GM23338 (cell line): ENCODE results near the gene MAP3K8. TPM values are rescaled to one million over a fixed set of nuclear protein-coding genes. Genes with fewer than 3 reads are reported as not detected.

ENCODE experiments used
- ATAC-seq: fragments of 200-7000 bp; cut with Tn5 transposase; 3 replicates; pipeline ENCODE4 v1.9.1; 2020
- DNase-seq: peaks from one replicate; pipeline ENCODE4 v3.0.0-alpha.2; 2015; ENCODE audit warnings: low spot score
- H2AFZ ChIP-seq: fragments of 200-600 bp; sonication (generic); 2 replicates; pipeline ENCODE4 v1.8.0; 2016; ENCODE audit warnings: antibody characterized with exemption, mild to moderate bottlenecking, moderate library complexity
- H3F3A ChIP-seq: fragments of 200-600 bp; sonication (generic); replicated peaks from 2 replicates; pipeline ENCODE4 v1.8.0; 2017; ENCODE audit warnings: antibody characterized with exemption, mixed run types, low read depth
- H3K27ac ChIP-seq: fragments of 200-600 bp; sonication (generic); 2 replicates; pipeline ENCODE4 v1.6.1; 2016; ENCODE audit warnings: low read depth
- H3K27me3 ChIP-seq: fragments of 200-600 bp; sonication (generic); 2 replicates; pipeline ENCODE4 v1.8.0; 2016; ENCODE audit warnings: mild to moderate bottlenecking, mixed run types, moderate library complexity; ENCODE audit not compliant: insufficient read depth
- H3K36me3 ChIP-seq: fragments of 200-600 bp; sonication (generic); 2 replicates; pipeline ENCODE4 v1.8.0; 2016; ENCODE audit warnings: mild to moderate bottlenecking; ENCODE audit not compliant: insufficient read depth
- H3K4me1 ChIP-seq: fragments of 200-600 bp; sonication (generic); 2 replicates; pipeline ENCODE4 v1.8.0; 2016; ENCODE audit warnings: mild to moderate bottlenecking, moderate library complexity; ENCODE audit not compliant: insufficient read depth
- H3K4me2 ChIP-seq: fragments of 200-600 bp; sonication (generic); 2 replicates; pipeline ENCODE4 v1.7.1; 2017; ENCODE audit warnings: mixed run types
- H3K4me3 ChIP-seq: fragments of 200-600 bp; sonication (generic); 2 replicates; pipeline ENCODE4 v1.6.1; 2016; ENCODE audit warnings: mixed run types
- H3K79me2 ChIP-seq: fragments of 200-600 bp; sonication (generic); replicated peaks from 2 replicates; pipeline ENCODE4 v1.8.0; 2017; ENCODE audit warnings: mild to moderate bottlenecking; ENCODE audit not compliant: insufficient read depth
- H3K9me2 ChIP-seq: fragments of 200-600 bp; sonication (generic); 2 replicates; pipeline ENCODE4 v1.8.0; 2017; ENCODE audit not compliant: insufficient read depth
- H4K20me1 ChIP-seq: fragments of 200-600 bp; sonication (generic); replicated peaks from 2 replicates; pipeline ENCODE4 v1.8.0; 2017; ENCODE audit warnings: mild to moderate bottlenecking; ENCODE audit not compliant: insufficient read depth
- H3K27ac Mint-ChIP-seq: 2 replicates; pipeline ENCODE4 v1.8.0; 2020; ENCODE audit warnings: inconsistent platforms, mild to moderate bottlenecking, moderate library complexity, mixed read lengths
- H3K27me3 Mint-ChIP-seq: 3 replicates; pipeline ENCODE4 v1.8.0; 2022; ENCODE audit warnings: low read depth, mild to moderate bottlenecking, moderate library complexity, mixed read lengths, inconsistent platforms; ENCODE audit not compliant: insufficient read depth, poor library complexity
- H3K36me3 Mint-ChIP-seq: 3 replicates; pipeline ENCODE4 v1.8.0; 2021; ENCODE audit warnings: low read depth, mild to moderate bottlenecking, inconsistent platforms, moderate library complexity, mixed read lengths
- H3K4me1 Mint-ChIP-seq: 3 replicates; pipeline ENCODE4 v1.8.0; 2020; ENCODE audit warnings: mild to moderate bottlenecking, inconsistent platforms, mixed read lengths
- H3K4me3 Mint-ChIP-seq: 3 replicates; pipeline ENCODE4 v1.8.0; 2021; ENCODE audit warnings: moderate library complexity, mild to moderate bottlenecking, inconsistent platforms, mixed read lengths
- H3K9me3 Mint-ChIP-seq: 3 replicates; pipeline ENCODE4 v1.8.0; 2020; ENCODE audit warnings: moderate library complexity, mild to moderate bottlenecking, inconsistent platforms, mixed read lengths
- CREB1 ChIP-seq: fragments of 250-450 bp; sonication (Bioruptor Pico); IDR thresholded peaks from 2 replicates; pipeline ENCODE4 v1.5.0; 2020; ENCODE audit warnings: low read depth, mild to moderate bottlenecking, moderate library complexity
- EZH2 ChIP-seq: fragments of 200-600 bp; sonication (generic); IDR thresholded peaks from one replicate; pipeline ENCODE4 v1.8.0; 2017; ENCODE audit warnings: antibody characterized with exemption, mild to moderate bottlenecking, low read depth; ENCODE audit not compliant: unreplicated experiment
- EZH2phosphoT487 ChIP-seq: fragments of 200-600 bp; sonication (generic); IDR thresholded peaks from one replicate; pipeline ENCODE4 v1.8.1; 2018; ENCODE audit warnings: antibody characterized with exemption; ENCODE audit not compliant: unreplicated experiment
- JUNB ChIP-seq: IDR thresholded peaks from one replicate; pipeline ENCODE4 v1.6.1; 2016; ENCODE audit warnings: antibody characterized with exemption; ENCODE audit not compliant: unreplicated experiment
- POLR2AphosphoS5 ChIP-seq: IDR thresholded peaks from 2 replicates; pipeline ENCODE4 v1.6.1; 2016; ENCODE audit warnings: antibody characterized with exemption, low read depth
- REST ChIP-seq: IDR thresholded peaks from one replicate; pipeline ENCODE4 v1.6.1; 2018; ENCODE audit warnings: antibody characterized with exemption; ENCODE audit not compliant: unreplicated experiment
- ZNF114 ChIP-seq: fragments of 250-450 bp; sonication (Bioruptor Pico); IDR thresholded peaks from 2 replicates; pipeline ENCODE4 v1.5.0; 2020; ENCODE audit warnings: mild to moderate bottlenecking, moderate library complexity
- ZNF331 ChIP-seq: fragments of 250-450 bp; sonication (Bioruptor Pico); IDR thresholded peaks from 2 replicates; pipeline ENCODE4 v1.5.0; 2020; ENCODE audit warnings: low read depth, mild to moderate bottlenecking, moderate library complexity
- polyA plus RNA-seq: library from polyadenylated mRNA; unstranded; fragments of >200 nt; fragmentation: Nextera tagmentation; extraction: Ambion mirVana; gene quantifications from 2 replicates; pipeline ENCODE4 v1.2.1, GENCODE V29; 2016
- total RNA-seq: library from RNA; depleted of rRNA; stranded (reverse); fragments of >200 nt; shearing (Covaris generic); gene quantifications from 2 replicates; pipeline ENCODE4 v1.2.3, GENCODE V29; 2014
- TF ChIP-seq, protein P1 (sequence below): fragments of 250-450 bp; sonication (Bioruptor Pico); IDR thresholded peaks from 2 replicates; pipeline ENCODE4 v1.5.0; 2020; ENCODE audit warnings: mild to moderate bottlenecking, moderate library complexity
- TF ChIP-seq, protein P2 (sequence below): IDR thresholded peaks from 2 replicates; pipeline ENCODE4 v1.6.1; 2016; ENCODE audit warnings: antibody characterized with exemption
- TF ChIP-seq, protein P3 (sequence below), 2 experiments: fragments of 200-600 bp in 1 of 2; sonication (generic) in 1 of 2; conservative IDR thresholded peaks; 2 replicates each; pipeline versions ENCODE4 v1.5.1 to v1.6.1; 2016 to 2017; ENCODE audit warnings: antibody characterized with exemption in 2 of 2, low read depth in 2 of 2, mild to moderate bottlenecking in 2 of 2, moderate library complexity in 1 of 2

The MAP3K8 gene
- total and polyA plus RNA-seq, 2 experiments from 2014 or later: 3.5 to 5.0 TPM

DNA sequence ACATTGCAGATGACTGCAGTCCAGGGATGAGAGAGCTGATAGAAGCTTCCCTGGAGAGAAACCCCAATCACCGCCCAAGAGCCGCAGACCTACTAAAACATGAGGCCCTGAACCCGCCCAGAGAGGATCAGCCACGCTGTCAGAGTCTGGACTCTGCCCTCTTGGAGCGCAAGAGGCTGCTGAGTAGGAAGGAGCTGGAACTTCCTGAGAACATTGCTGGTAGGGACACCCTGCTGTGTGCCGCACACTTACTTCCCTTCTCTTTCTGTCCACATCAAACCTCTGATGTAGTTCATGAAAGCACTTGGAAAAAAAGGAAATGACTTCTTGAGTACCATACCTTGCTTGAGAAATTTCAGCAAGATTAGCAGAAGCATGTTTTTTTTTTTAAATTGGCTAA is 25.3 kb downstream of the MAP3K8 start:
- H3F3A ChIP-seq: no peaks in the 10 kb centered on the region
- H3K36me3 Mint-ChIP-seq: peaks cover 14% of the 10 kb centered on the region
- H3K9me2 ChIP-seq: no peaks in the 10 kb centered on the region
- ATAC-seq: no peak
- H2AFZ ChIP-seq: no peak overlapping the region
- H4K20me1 ChIP-seq: no peaks in the 10 kb centered on the region
- no peaks in the 10 kb centered on the region for H3K27me3 ChIP-seq
- no peak overlapping the region for H3K4me3 Mint-ChIP-seq
- H3K79me2 ChIP-seq: no peaks in the 10 kb centered on the region
- TF ChIP-seq REST (no peak), ZNF331 (CRISPR knock-in tag) (no peak), CREB1 (CRISPR knock-in tag) (no peak), EZH2 (no peak), JUNB (no peak), POLR2AphosphoS5 (no peak), ZNF114 (CRISPR knock-in tag) (no peak), EZH2phosphoT487 (no peak)
- TF ChIP-seq, protein P1, sequence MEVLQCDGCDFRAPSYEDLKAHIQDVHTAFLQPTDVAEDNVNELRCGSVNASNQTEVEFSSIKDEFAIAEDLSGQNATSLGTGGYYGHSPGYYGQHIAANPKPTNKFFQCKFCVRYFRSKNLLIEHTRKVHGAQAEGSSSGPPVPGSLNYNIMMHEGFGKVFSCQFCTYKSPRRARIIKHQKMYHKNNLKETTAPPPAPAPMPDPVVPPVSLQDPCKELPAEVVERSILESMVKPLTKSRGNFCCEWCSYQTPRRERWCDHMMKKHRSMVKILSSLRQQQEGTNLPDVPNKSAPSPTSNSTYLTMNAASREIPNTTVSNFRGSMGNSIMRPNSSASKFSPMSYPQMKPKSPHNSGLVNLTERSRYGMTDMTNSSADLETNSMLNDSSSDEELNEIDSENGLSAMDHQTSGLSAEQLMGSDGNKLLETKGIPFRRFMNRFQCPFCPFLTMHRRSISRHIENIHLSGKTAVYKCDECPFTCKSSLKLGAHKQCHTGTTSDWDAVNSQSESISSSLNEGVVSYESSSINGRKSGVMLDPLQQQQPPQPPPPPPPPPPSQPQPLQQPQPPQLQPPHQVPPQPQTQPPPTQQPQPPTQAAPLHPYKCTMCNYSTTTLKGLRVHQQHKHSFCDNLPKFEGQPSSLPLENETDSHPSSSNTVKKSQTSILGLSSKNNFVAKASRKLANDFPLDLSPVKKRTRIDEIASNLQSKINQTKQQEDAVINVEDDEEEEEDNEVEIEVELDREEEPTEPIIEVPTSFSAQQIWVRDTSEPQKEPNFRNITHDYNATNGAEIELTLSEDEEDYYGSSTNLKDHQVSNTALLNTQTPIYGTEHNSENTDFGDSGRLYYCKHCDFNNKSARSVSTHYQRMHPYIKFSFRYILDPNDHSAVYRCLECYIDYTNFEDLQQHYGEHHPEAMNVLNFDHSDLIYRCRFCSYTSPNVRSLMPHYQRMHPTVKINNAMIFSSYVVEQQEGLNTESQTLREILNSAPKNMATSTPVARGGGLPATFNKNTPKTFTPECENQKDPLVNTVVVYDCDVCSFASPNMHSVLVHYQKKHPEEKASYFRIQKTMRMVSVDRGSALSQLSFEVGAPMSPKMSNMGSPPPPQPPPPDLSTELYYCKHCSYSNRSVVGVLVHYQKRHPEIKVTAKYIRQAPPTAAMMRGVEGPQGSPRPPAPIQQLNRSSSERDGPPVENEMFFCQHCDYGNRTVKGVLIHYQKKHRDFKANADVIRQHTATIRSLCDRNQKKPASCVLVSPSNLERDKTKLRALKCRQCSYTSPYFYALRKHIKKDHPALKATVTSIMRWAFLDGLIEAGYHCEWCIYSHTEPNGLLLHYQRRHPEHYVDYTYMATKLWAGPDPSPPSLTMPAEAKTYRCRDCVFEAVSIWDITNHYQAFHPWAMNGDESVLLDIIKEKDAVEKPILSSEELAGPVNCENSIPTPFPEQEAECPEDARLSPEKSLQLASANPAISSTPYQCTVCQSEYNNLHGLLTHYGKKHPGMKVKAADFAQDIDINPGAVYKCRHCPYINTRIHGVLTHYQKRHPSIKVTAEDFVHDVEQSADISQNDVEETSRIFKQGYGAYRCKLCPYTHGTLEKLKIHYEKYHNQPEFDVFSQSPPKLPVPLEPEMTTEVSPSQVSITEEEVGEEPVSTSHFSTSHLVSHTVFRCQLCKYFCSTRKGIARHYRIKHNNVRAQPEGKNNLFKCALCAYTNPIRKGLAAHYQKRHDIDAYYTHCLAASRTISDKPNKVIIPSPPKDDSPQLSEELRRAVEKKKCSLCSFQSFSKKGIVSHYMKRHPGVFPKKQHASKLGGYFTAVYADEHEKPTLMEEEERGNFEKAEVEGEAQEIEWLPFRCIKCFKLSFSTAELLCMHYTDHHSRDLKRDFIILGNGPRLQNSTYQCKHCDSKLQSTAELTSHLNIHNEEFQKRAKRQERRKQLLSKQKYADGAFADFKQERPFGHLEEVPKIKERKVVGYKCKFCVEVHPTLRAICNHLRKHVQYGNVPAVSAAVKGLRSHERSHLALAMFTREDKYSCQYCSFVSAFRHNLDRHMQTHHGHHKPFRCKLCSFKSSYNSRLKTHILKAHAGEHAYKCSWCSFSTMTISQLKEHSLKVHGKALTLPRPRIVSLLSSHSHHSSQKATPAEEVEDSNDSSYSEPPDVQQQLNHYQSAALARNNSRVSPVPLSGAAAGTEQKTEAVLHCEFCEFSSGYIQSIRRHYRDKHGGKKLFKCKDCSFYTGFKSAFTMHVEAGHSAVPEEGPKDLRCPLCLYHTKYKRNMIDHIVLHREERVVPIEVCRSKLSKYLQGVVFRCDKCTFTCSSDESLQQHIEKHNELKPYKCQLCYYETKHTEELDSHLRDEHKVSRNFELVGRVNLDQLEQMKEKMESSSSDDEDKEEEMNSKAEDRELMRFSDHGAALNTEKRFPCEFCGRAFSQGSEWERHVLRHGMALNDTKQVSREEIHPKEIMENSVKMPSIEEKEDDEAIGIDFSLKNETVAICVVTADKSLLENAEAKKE (CRISPR knock-in tag): no peak
- TF ChIP-seq, protein P2, sequence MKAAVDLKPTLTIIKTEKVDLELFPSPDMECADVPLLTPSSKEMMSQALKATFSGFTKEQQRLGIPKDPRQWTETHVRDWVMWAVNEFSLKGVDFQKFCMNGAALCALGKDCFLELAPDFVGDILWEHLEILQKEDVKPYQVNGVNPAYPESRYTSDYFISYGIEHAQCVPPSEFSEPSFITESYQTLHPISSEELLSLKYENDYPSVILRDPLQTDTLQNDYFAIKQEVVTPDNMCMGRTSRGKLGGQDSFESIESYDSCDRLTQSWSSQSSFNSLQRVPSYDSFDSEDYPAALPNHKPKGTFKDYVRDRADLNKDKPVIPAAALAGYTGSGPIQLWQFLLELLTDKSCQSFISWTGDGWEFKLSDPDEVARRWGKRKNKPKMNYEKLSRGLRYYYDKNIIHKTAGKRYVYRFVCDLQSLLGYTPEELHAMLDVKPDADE: no peak
- TF ChIP-seq, protein P3, sequence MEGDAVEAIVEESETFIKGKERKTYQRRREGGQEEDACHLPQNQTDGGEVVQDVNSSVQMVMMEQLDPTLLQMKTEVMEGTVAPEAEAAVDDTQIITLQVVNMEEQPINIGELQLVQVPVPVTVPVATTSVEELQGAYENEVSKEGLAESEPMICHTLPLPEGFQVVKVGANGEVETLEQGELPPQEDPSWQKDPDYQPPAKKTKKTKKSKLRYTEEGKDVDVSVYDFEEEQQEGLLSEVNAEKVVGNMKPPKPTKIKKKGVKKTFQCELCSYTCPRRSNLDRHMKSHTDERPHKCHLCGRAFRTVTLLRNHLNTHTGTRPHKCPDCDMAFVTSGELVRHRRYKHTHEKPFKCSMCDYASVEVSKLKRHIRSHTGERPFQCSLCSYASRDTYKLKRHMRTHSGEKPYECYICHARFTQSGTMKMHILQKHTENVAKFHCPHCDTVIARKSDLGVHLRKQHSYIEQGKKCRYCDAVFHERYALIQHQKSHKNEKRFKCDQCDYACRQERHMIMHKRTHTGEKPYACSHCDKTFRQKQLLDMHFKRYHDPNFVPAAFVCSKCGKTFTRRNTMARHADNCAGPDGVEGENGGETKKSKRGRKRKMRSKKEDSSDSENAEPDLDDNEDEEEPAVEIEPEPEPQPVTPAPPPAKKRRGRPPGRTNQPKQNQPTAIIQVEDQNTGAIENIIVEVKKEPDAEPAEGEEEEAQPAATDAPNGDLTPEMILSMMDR (conservative IDR thresholded peaks at IDR 0.05; ENCODE audit: low read depth in 2 of 2): no peak
- peaks cover 22% of the 10 kb centered on the region for H3K4me1 ChIP-seq
- no peak overlapping the region for H3K27ac Mint-ChIP-seq
- peak; percentile 8 for DNase-seq
- H3K36me3 ChIP-seq: no peaks in the 10 kb centered on the region
- H3K4me2 ChIP-seq: no peak overlapping the region
- H3K4me1 Mint-ChIP-seq: peaks cover 29% of the 10 kb centered on the region; the same call in 2 of the 3 replicates
- H3K4me3 ChIP-seq: no peak overlapping the region
- H3K9me3 Mint-ChIP-seq: no peaks in the 10 kb centered on the region
- H3K27ac ChIP-seq: no peak overlapping the region
- H3K27me3 Mint-ChIP-seq: peaks cover 4% of the 10 kb centered on the region
